HepG2 (cell line): ENCODE measurements around the gene ALG9. TPM values are rescaled to one million over a fixed set of nuclear protein-coding genes. Genes with fewer than 3 reads are reported as not detected.

Experiments used
- ATAC-seq: fragments of 200-7000 bp; cut with Tn5 transposase; 3 replicates; pipeline ENCODE4 v1.9.1; 2020; ENCODE audit warnings: mild to moderate bottlenecking, moderate library complexity
- BruUV-seq: library from RNA; stranded (reverse); fragments of 400-500 nt; replicated peaks from 2 replicates; lab custom pipeline; 2021; lab: Mats Ljungman, UMichigan
- CTCF ChIA-PET: fragments of 300-600 bp; formaldehyde crosslinking; extraction: SDS; loops from one replicate; lab custom pipeline; 2021; ENCODE audit warnings: low total read pairs, inconsistent platforms, low intra/inter-chr PET ratio; lab: Yijun Ruan, JAX
- POLR2A ChIA-PET: fragments of 350-600 bp; sonication (Branson Sonifier 250); formaldehyde crosslinking; loops from one replicate; lab custom pipeline; 2020; ENCODE audit warnings: antibody characterized with exemption, inconsistent platforms; lab: Yijun Ruan, JAX
- DNase-seq: peaks from one replicate; pipeline ENCODE4 v3.0.0-alpha.2; 2015; ENCODE audit warnings: low spot score
- FAIRE-seq: peaks from 3 replicates; lab custom pipeline; 2011; peaks lifted over from hg19 to GRCh38; lab: Jason Lieb, UNC
- H2AFZ ChIP-seq: one replicate; pipeline ENCODE4 v1.6.1; 2011; ENCODE audit warnings: low read length, inconsistent platforms
- H3K27ac ChIP-seq: fragments of 300-600 bp; 3 replicates; pipeline ENCODE4 v1.8.0; 2011; ENCODE audit warnings: mixed run types, mild to moderate bottlenecking, mixed read lengths, low read length, inconsistent platforms; ENCODE audit not compliant: insufficient read depth; ENCODE audit errors: extremely low read length
- H3K27me3 ChIP-seq, 2 experiments: fragments of 200-600 bp in 1 of 2; 2 replicates in 1 of 2; 3 replicates in 1 of 2; pipeline versions ENCODE4 v1.6.0 to v1.8.0; 2011; ENCODE audit warnings: low read length in 2 of 2, mild to moderate bottlenecking in 2 of 2, moderate library complexity in 2 of 2, inconsistent platforms in 1 of 2; ENCODE audit not compliant: insufficient read depth in 2 of 2, control insufficient read depth in 1 of 2
- H3K36me3 ChIP-seq, 2 experiments: fragments of 200-600 bp in 1 of 2; replicated peaks in 1 of 2; 2 replicates in 1 of 2; 3 replicates in 1 of 2; pipeline versions ENCODE4 v1.5.1 to v1.8.0; 2011; ENCODE audit warnings: low read length in 2 of 2, inconsistent platforms in 1 of 2; ENCODE audit not compliant: insufficient read depth in 2 of 2, control insufficient read depth in 1 of 2
- H3K4me1 ChIP-seq: 2 replicates; pipeline ENCODE4 v1.5.1; 2012; ENCODE audit warnings: low read length, inconsistent platforms; ENCODE audit not compliant: insufficient read depth
- H3K4me2 ChIP-seq: 2 replicates; pipeline ENCODE4 v1.6.0; 2011; ENCODE audit warnings: low read depth, low read length, inconsistent platforms
- H3K4me3 ChIP-seq, 3 experiments: fragments of 200-600 bp in 1 of 3; sonication (generic), shearing (Covaris generic) in 1 of 3; replicated peaks in 1 of 3; 2 replicates each; pipeline ENCODE4 v1.5.1; 2011 to 2016; ENCODE audit warnings: low read length in 3 of 3, inconsistent platforms in 2 of 3, low read depth in 2 of 3, mild to moderate bottlenecking in 2 of 3, control low read depth in 1 of 3, mixed read lengths in 1 of 3; ENCODE audit not compliant: insufficient read depth in 1 of 3
- H3K79me2 ChIP-seq: one replicate; pipeline ENCODE4 v1.6.1; 2011; ENCODE audit warnings: low read length, inconsistent platforms; ENCODE audit not compliant: insufficient read depth
- H3K9ac ChIP-seq: 2 replicates; pipeline ENCODE4 v1.6.0; 2011; ENCODE audit warnings: mild to moderate bottlenecking, low read depth, low read length, inconsistent platforms; ENCODE audit not compliant: insufficient read depth
- H3K9me3 ChIP-seq: 2 replicates; pipeline ENCODE4 v1.5.1; 2012; ENCODE audit warnings: mild to moderate bottlenecking, low read length
- H4K20me1 ChIP-seq: 2 replicates; pipeline ENCODE4 v1.6.0; 2011; ENCODE audit warnings: inconsistent platforms, mild to moderate bottlenecking, low read length, moderate library complexity; ENCODE audit not compliant: insufficient read depth
- BRF2 ChIP-seq: sonication (generic); formaldehyde crosslinking; IDR thresholded peaks from 2 replicates; pipeline ENCODE4 v1.8.1; 2022; ENCODE audit warnings: mild to moderate bottlenecking, missing genetic modification reagents
- RNF2 ChIP-seq: fragments of 450-650 bp; conservative IDR thresholded peaks from 2 replicates; pipeline ENCODE4 v1.6.1; 2016; ENCODE audit warnings: low read depth
- SMARCC2 ChIP-seq: fragments of 450-650 bp; IDR thresholded peaks from 2 replicates; pipeline ENCODE4 v1.6.1; 2017; ENCODE audit warnings: antibody characterized with exemption, mild to moderate bottlenecking
- ZBTB20 ChIP-seq: sonication (generic); formaldehyde crosslinking; IDR thresholded peaks from 2 replicates; pipeline ENCODE4 v1.8.1; 2023; ENCODE audit warnings: missing genetic modification reagents, low read depth, mild to moderate bottlenecking, borderline replicate concordance
- ZHX1 ChIP-seq: sonication (generic); formaldehyde crosslinking; IDR thresholded peaks from 2 replicates; pipeline ENCODE4 v1.8.1; 2022; ENCODE audit warnings: low read depth, mild to moderate bottlenecking, missing genetic modification reagents
- ZNF329 ChIP-seq: sonication (generic); formaldehyde crosslinking; IDR thresholded peaks from 2 replicates; pipeline ENCODE4 v1.9.0; 2021; ENCODE audit warnings: low read depth, mild to moderate bottlenecking, missing genetic modification reagents
- ZNF737 ChIP-seq: sonication (generic); formaldehyde crosslinking; IDR thresholded peaks from 2 replicates; pipeline ENCODE4 v1.5.0; 2020; ENCODE audit warnings: missing genetic modification reagents, mild to moderate bottlenecking, borderline replicate concordance
- ZZZ3 ChIP-seq: sonication (generic); formaldehyde crosslinking; IDR thresholded peaks from 2 replicates; pipeline ENCODE4 v1.4.0; 2020; ENCODE audit warnings: missing genetic modification reagents, mild to moderate bottlenecking, borderline replicate concordance
- WGBS: methylation state at CpG from one replicate; pipeline ENCODE4 v1.1.6; 2017; ENCODE audit warnings: low lambda C conversion rate; 5-methylcytosine and 5-hydroxymethylcytosine counted together
- in situ Hi-C: cut with HindIII; loops from 2 replicates; pipeline ENCODE4 v1.10.0; 2017; ENCODE audit warnings: low pct_unique_long_range_greater_than_20kb; ENCODE audit not compliant: extremely low pct_ligation_motif_present
- intact Hi-C: fragments of 100-400 bp; cut with micrococcal nuclease; formaldehyde crosslinking; loops from one replicate; pipeline ENCODE4 v1.10.0; 2022; ENCODE audit not compliant: unreplicated experiment
- polyA plus RNA-seq, 8 experiments: library from polyadenylated mRNA; depleted of rRNA in 3 of 8; stranded (reverse) in 7 of 8; unstranded in 1 of 8; fragments of >200 nt; fragmentation: Illumina TruSeq in 4 of 8; extraction: Trizol in 4 of 8; gene quantifications; 2 replicates each; pipeline versions ENCODE4 v1.2.1 to v1.2.3, GENCODE V29; 2011 to 2016; ENCODE audit warnings: low read depth in 4 of 8, missing spikeins in 1 of 8, mixed read lengths in 1 of 8; ENCODE audit not compliant: insufficient read depth in 1 of 8
- total RNA-seq, 5 experiments: library from RNA; depleted of rRNA; stranded (reverse); fragments of >200 nt; fragmentation: Illumina TruSeq; extraction: Trizol; gene quantifications; 2 replicates each; pipeline ENCODE4 v1.2.3, GENCODE V29; 2016; ENCODE audit warnings: low read depth in 1 of 5
- TF ChIP-seq, protein P1 (sequence below): sonication (generic); formaldehyde crosslinking; IDR thresholded peaks from 2 replicates; pipeline ENCODE4 v1.4.0; 2020; ENCODE audit warnings: missing genetic modification reagents

The ALG9 gene
- total and polyA plus RNA-seq, 2 of the 13 experiments (the other 11 are each of a cell fraction or from before 2014, with no cell fraction given): 39.4 to 40.6 TPM

DNA sequence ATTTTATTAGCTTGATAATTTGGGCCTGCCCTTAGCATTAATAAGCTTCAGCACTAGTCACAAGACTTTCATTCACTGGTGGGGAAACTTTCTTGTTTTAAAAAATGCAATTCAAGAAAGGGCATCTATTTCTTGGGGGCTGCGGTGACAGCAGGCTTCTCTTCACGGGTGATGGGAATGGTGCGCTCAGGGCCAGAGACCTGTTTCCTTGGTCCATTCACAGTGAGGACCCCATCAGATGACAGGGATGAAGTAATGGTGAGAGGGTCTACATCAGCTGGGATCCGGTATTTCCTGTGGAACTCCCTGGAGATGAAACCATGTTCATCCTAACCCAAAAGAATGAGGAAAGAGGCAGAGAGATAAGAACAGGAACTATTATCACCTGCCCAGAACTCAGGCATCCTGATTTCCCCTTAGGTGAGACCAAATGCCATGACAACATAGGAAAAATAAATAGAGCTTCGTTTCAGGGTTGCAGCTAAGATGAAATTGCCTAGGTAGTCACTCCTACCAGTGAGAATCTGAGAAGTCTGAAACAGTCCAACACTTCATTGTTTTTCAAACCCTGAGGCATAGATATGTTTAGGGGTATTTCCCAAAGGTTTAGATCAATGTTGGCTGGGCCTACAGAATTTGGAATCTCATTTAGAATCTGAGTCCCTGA, 37.4 kb upstream of the ALG9 start:
- no peak overlapping the region for H3K4me2 ChIP-seq
- no peaks in the 10 kb centered on the region; a peak in 1 of 5 replicates for H3K27me3 ChIP-seq
- DNase-seq (no peak), ATAC-seq (no peak), FAIRE-seq (no peak)
- H3K9me3 ChIP-seq: no peaks in the 10 kb centered on the region
- 63% methylated on average over 5 of the region's 5 CpGs for WGBS
- no peak overlapping the region for H3K9ac ChIP-seq
- BruUV-seq: no TSS peak
- intact Hi-C loops (no loop called here), in situ Hi-C loops (no loop called here)
- no peaks in the 10 kb centered on the region for H3K79me2 ChIP-seq
- H2AFZ ChIP-seq: no peak overlapping the region
- H3K4me3 ChIP-seq: no peak overlapping the region
- peaks cover 29% of the 10 kb centered on the region for H3K4me1 ChIP-seq
- no peak overlapping the region for H3K27ac ChIP-seq
- TF ChIP-seq SMARCC2 (no peak), ZNF737 (no peak), RNF2 (no peak), ZHX1 (no peak), BRF2 (CRISPR knock-in tag) (no peak), ZNF329 (no peak), ZBTB20 (CRISPR knock-in tag) (no peak), ZZZ3 (CRISPR knock-in tag) (no peak)
- TF ChIP-seq, protein P1, sequence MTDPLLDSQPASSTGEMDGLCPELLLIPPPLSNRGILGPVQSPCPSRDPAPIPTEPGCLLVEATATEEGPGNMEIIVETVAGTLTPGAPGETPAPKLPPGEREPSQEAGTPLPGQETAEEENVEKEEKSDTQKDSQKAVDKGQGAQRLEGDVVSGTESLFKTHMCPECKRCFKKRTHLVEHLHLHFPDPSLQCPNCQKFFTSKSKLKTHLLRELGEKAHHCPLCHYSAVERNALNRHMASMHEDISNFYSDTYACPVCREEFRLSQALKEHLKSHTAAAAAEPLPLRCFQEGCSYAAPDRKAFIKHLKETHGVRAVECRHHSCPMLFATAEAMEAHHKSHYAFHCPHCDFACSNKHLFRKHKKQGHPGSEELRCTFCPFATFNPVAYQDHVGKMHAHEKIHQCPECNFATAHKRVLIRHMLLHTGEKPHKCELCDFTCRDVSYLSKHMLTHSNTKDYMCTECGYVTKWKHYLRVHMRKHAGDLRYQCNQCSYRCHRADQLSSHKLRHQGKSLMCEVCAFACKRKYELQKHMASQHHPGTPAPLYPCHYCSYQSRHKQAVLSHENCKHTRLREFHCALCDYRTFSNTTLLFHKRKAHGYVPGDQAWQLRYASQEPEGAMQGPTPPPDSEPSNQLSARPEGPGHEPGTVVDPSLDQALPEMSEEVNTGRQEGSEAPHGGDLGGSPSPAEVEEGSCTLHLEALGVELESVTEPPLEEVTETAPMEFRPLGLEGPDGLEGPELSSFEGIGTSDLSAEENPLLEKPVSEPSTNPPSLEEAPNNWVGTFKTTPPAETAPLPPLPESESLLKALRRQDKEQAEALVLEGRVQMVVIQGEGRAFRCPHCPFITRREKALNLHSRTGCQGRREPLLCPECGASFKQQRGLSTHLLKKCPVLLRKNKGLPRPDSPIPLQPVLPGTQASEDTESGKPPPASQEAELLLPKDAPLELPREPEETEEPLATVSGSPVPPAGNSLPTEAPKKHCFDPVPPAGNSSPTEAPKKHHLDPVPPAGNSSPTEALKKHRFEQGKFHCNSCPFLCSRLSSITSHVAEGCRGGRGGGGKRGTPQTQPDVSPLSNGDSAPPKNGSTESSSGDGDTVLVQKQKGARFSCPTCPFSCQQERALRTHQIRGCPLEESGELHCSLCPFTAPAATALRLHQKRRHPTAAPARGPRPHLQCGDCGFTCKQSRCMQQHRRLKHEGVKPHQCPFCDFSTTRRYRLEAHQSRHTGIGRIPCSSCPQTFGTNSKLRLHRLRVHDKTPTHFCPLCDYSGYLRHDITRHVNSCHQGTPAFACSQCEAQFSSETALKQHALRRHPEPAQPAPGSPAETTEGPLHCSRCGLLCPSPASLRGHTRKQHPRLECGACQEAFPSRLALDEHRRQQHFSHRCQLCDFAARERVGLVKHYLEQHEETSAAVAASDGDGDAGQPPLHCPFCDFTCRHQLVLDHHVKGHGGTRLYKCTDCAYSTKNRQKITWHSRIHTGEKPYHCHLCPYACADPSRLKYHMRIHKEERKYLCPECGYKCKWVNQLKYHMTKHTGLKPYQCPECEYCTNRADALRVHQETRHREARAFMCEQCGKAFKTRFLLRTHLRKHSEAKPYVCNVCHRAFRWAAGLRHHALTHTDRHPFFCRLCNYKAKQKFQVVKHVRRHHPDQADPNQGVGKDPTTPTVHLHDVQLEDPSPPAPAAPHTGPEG (CRISPR knock-in tag): no peak
- ChIA-PET POLR2A (no interaction called here), CTCF (no interaction called here)
- H4K20me1 ChIP-seq: no peaks in the 10 kb centered on the region
- H3K36me3 ChIP-seq: no peaks in the 10 kb centered on the region
